ENCODE data around the gene FLCN.

FLCN gene

DNA sequence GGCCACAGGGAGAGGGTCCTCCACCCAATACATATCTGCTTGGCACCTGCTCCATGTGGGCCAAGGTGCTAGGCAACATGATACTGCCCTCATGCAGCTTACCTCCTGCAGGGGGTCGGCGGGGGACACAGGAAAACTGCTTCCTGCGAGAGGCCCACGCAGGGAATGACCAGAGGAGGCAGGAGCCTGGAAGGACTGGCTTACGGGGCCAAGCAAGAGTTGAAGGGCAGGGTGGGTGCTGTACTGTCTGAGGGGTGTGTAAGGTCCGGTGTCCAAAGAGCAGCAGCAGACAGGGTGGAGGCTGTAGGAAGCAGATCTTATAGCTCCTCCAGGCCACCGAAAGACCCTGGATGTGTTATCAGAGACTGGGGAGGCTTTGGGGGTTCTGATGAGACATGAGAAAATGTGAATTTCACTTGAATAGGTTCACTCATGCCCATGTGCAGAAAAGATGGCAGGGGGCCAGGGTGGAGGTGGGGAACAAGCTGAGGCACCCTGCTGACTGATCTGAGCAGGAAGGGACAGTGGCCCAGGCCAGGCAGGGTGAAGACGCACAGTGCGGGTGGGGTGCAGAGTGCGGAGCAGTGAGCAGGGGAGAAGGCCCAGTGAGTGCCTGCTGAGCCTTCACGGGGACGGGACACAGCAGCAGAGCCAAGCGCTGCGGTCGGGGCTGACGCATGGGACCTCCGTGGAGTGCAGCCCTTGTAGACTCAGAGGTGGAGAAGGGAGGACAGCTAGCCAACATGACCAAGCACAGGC lies 8.3 kb downstream of the FLCN start:
- TF ChIP-seq, protein P1, sequence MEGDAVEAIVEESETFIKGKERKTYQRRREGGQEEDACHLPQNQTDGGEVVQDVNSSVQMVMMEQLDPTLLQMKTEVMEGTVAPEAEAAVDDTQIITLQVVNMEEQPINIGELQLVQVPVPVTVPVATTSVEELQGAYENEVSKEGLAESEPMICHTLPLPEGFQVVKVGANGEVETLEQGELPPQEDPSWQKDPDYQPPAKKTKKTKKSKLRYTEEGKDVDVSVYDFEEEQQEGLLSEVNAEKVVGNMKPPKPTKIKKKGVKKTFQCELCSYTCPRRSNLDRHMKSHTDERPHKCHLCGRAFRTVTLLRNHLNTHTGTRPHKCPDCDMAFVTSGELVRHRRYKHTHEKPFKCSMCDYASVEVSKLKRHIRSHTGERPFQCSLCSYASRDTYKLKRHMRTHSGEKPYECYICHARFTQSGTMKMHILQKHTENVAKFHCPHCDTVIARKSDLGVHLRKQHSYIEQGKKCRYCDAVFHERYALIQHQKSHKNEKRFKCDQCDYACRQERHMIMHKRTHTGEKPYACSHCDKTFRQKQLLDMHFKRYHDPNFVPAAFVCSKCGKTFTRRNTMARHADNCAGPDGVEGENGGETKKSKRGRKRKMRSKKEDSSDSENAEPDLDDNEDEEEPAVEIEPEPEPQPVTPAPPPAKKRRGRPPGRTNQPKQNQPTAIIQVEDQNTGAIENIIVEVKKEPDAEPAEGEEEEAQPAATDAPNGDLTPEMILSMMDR (IDR thresholded peaks at IDR 0.05; ENCODE audit: low read length, missing control alignments): no peak
- no peak for DNase-seq (ENCODE audit: low read depth)
- H3K4me3 ChIP-seq (replicated peaks; ENCODE audit: low read depth, low read length): no peak overlapping the region

DNA sequence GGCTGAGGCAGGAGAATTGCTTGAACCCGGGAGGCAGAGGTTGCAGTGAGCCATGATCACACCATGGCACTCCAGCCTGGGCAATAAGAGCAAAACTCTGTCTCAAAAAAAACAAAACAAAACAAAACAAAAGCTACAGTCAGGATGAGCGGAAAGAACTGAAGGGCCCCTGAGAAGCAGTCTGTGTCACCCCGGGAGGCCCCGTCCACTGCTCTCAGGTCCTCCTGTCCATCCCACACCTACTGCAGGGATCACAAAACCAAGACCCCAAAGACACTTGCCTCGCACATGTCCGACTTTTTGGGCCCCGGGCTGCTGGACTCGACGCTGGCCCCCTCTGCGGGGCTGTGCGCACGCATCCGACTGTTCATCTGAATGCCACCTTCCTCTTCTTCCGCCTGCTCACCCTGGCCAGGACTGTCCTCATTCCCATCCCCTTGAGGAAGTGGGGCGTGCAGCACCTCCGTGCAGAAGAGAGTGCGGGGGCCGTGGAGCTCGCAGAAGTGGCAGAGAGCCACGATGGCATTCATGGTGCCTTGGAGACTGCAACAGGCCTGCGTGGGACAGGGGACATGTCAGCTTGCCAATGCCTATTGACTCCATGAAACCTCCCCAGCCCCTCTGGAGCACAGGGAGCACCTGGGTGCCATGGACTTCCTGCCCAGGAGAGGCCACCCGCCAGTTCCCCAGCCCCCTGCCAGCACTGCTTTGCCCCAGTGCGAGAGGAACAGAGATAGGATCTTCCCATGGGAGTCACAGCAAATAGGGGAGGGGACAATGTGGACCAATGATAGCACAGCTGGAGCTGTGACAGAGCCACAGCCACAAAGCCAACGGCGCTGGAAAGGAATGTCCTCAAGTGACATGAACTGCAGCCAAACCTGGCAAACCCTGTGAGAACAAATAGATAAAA lies 9.1 kb downstream of the FLCN start:
- no peak overlapping the region for H3K4me3 ChIP-seq (replicated peaks; ENCODE audit: low read depth, low read length)
- no peak for DNase-seq (ENCODE audit: low read depth)
- TF ChIP-seq, protein P1 (IDR thresholded peaks at IDR 0.05; ENCODE audit: low read length, missing control alignments): no peak

DNA sequence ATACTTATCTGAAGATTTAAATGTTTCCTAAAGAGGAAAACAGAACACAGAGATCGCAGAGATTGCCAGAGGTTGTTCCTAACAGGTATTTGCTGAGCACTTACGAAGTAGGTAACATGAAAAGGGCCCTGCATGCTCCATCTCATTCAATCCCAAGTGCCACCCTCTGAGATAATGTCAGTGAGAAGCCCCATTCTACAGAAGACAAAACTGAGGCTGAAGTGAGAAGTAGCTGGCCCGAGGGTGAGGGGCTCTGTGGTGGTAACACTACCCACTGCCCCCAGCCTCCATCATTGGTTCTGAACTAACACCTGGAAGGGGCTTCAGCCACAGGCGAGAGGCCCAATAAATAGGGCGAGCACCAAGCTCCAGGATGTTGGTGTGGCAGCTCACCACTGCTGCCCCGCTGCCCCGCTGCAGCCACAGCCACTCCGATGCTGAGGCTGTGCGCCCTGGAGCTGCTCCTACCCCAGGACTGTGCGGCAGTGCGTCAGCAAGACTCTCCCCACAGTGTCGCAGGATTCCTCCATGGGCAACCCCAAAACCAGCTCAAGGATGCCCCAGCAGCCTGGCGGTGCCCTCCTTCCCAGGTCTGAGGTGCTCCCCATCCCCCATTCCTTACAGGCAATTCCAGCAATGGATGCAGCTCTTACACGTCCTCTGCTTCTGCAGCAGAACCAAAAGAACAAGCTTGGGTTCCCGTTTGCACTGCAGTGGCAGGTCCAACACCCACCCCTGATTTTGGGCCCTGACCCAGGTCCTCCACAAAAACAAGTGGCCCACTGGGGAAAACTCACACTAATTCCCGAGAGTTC lies 10.3 kb downstream of the FLCN start:
- TF ChIP-seq, protein P1 (IDR thresholded peaks at IDR 0.05; ENCODE audit: low read length, missing control alignments): no peak
- no peak for DNase-seq (ENCODE audit: low read depth)
- H3K4me3 ChIP-seq (replicated peaks; ENCODE audit: low read depth, low read length): no peak overlapping the region

DNA sequence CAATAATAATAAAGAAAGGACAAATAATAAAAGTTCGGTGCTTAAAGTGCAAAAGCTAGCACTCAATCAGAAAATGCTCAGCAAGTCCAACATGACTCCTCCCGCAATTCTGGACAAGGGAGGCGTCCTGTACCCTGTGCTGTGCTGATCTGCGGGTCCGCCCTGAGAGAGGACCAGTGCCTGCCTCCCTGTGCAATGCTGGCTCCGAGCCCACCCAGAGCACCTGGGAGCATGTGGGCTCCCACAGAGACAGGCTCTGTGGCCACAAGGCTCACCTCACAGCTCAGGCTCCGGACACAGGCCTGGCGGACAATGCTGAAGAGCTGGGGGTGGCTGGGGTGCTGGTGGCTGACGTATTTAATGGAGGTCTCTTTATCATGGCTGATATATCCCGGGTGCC lies 11.1 kb downstream of the FLCN start:
- H3K4me3 ChIP-seq (replicated peaks; ENCODE audit: low read depth, low read length): no peak overlapping the region
- no peak for DNase-seq (ENCODE audit: low read depth)
- TF ChIP-seq, protein P1 (IDR thresholded peaks at IDR 0.05; ENCODE audit: low read length, missing control alignments): no peak

DNA sequence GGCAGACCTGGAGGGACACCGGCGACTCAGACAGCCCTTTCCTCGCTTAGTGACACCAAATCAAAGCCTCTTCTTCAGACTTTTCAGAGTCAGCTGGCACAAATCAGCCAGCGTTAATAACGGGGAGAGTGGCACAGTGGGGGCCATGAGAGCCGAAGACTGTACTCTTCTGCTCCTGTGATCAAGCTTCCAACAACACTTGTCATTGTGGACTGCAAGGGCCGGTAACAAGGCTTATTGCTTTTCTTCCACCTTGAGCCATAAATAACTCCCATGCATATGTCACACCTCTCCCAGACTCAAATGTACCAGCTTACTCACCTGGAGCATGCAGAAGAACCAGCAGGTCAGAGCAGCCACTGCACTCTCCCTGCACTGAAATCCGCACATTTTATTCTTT lies 12.8 kb downstream of the FLCN start:
- DNase-seq (ENCODE audit: low read depth): no peak
- no peak overlapping the region for H3K4me3 ChIP-seq (replicated peaks; ENCODE audit: low read depth, low read length)
- TF ChIP-seq, protein P1 (IDR thresholded peaks at IDR 0.05; ENCODE audit: low read length, missing control alignments): no peak

DNA sequence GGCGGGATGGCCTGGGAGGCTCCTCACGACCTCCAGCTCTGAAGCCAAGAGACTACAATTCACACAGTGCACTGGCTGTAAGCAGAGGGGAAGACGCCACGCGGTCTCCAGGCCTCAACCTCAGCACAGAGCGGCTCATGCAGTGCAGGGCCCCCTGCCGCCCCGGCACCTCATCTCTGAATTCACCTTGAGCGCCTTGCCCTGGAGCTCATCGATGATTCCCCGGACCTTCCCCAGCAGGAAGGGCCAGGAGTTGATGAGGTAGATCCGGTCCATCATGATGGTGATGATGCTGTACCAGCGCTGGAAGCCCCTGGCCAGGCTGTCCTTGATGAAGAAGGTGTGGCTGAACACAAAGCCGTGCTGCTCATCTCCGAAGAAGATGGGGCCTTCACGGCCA lies 13.2 kb downstream of the FLCN start:
- TF ChIP-seq, protein P1 (IDR thresholded peaks at IDR 0.05; ENCODE audit: low read length, missing control alignments): no peak
- H3K4me3 ChIP-seq (replicated peaks; ENCODE audit: low read depth, low read length): no peak overlapping the region
- DNase-seq (ENCODE audit: low read depth): no peak
